KBM-7 (cell line): ENCODE measurements around the gene OSTF1.

ENCODE experiments used
- DNase-seq: peaks from one replicate; pipeline ENCODE4 v3.0.0-alpha.2; 2015
- in situ Hi-C: fragments of 300-500 bp; cut with MboI; formaldehyde crosslinking; loops from 2 replicates; pipeline ENCODE4 v1.14.3; 2020; ENCODE audit warnings: low sequenced_read_pairs, low pct_unique_long_range_greater_than_20kb, mixed read lengths

The OSTF1 gene

DNA sequence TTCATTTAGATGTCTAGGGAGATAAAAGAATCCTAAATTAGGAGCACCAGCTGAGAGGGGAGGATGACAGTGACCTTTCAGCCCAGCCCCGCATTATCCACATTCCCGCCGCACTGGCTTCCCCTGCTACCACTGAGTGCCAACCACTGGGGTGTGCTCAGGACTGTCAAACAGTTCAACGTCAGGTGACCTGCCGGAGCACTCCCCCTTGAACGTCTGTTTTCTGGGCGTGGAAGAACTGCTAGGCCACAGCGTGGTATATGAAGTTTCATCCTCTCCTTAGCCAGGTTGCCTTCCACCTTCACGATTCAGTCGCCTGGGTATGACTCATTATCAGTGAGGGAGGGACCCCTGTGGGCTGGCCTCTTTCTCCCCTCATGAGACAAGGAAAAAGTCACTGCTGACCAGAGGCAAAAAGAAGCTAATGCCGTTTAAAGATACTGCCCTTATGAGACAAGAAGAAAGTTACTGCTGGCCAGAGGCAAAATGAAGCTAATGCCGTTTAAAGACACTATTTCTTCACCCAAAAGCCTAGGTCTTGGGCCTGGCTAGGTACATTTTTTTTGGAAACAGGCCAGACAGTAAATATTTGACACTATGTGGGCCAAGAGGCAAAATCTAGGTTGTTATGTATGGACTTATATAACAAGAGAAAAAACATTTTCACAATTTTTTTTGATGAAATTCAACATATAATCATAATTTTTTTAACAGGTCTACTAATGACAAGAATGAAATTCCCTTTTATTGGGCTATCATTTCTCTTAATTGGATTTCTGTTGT is 4.9 kb upstream of the OSTF1 start:
- in situ Hi-C loops, result no loop called here
- DNase-seq, result no peak

DNA sequence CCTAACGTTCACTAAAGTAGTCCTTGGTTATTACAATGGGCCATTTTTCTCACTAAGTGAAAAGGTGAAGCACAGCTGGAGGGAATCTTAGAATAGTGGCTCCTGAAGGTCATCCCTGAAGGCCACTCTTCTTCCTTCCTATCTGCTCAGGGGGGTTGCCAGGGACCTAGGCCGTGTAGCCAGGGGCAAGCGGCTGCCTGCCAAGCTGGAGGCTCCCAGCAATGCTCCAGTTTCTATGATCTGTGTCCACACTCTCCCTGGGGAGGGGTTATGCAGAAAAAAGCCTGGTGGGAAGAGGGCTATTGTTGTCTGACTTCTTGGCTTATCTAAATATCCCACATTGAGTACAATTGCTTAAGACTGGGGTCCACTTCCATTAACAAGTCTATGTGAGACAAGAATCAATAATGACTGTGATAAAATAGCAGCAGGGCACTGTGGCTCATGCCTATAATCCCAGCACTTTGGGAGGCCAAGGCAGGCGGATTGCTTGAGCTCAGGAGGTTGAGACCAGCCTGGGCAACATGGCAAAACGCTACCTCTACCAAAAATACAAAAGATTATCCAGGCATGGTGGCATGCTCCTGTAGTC is 4.1 kb upstream of the OSTF1 start:
- DNase-seq, result no peak
- in situ Hi-C loops, result no loop called here

DNA sequence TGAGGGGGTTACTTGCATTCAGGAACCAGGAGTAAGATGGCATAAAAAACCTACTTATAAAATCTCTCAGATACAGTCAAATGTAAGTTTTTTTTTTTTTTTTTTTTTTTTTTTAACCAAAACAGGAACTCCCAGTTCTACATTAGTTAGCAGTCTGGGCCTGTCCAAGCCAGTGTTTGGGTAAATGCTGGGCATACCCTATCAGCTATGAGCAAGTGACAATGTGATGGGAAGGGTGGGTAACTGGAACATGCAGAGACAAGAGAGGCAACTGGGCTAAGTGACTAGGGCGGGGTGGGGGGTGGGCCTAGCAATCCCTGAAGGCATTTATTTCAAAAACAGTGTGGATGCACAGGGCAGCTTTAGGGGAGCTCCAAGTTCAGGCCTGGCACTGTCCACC is 2.7 kb upstream of the OSTF1 start:
- in situ Hi-C loops, result no loop called here
- DNase-seq, result peak; percentile 38

DNA sequence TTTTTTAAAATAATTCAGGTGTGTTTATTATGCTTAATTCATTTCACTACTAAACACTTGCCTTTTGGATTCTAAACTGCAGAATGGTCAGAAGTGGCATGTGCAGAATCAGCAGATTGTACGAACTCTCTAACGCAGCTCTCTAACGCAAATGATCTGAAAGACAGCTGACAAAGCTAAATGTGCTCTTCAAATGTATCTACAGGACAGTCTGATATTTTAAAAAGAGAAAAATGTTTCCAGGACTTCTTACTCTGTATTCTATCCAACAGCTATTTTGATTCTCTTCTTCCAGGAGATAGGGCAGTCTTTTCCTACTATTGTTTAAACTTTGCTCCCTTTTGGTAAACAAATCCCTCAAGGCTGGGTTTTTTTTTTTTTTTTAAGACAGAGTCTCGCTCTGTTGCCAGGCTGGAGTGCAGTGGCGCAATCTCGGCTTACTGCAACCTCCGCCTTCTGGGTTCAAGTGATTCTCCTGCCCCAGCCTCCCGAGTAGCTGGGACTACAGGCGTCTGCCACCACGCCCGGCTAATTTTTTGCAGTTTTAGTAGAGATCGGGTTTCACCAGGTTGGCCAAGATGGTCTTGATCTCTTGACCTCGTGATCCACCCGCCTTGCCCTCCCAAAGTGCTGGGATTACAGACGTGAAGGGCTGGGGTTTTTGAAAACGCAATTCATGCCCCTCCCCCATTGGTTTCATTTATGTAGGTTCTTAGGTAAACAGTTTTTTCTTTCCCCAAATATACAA is 1.6 kb upstream of the OSTF1 start:
- in situ Hi-C loops, result no loop called here
- DNase-seq, result no peak

DNA sequence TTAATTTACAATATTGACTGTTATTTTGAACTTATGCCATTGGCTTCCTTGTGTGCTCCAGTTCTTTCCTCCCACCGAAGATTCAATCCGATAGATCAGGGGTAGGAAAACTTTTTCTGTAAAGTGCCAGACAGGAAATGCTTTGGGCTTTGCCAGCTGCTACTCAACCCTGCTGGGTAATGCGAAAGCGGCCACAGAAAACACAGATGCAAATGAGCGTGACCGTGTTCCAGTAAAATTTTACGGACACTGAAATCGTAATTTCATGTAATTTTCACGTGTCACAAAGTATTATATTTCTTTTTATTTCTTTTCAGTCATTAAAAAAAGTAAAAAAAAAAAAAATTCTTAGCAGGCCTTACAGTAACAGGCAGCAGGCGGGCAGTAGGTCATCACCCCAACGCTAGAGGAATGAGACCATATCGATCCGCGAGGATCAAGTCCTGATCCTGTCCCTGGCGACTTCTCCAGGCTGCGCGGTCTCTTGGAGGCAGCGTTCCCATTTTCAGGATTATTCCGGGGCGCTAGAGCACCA is 958 bp upstream of the OSTF1 start:
- in situ Hi-C loops, result no loop called here
- peak; percentile 60 for DNase-seq

DNA sequence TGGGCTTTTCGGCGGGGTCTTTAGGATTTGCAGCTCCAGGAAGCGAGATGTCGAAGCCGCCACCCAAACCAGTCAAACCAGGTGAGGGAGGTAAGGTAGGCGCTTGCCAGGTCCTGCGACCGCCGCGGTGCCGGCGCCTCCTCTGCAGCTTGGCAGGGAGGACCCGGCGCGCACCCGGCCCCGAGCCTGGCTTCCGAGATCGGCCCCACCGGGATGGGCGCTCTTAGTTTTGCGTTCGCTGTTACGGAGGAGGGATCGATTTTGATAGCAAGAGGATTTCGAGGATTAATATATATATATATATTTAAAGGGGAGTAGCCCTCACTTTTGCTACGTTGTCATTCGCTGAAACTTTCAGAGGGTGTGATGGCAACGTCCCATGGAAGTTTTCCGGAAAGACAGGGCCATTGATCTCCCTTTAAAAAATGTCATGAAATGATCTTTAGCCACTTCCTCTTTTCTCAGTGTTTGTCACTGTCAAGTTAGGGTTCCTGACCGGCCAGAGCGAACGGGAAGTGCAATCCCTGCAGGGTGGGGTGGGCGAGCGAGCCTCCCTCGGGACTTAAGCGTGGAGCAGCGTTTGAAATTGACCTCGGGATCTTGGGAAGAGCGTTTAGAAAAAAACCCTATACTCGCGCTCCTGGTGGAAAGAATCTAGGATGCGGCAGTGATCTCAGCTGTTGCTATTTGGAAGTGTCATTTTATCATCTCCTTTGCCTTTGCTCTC is 495 bp downstream of the OSTF1 start:
- DNase-seq, result peak; percentile 83
- in situ Hi-C loops, result no loop called here

DNA sequence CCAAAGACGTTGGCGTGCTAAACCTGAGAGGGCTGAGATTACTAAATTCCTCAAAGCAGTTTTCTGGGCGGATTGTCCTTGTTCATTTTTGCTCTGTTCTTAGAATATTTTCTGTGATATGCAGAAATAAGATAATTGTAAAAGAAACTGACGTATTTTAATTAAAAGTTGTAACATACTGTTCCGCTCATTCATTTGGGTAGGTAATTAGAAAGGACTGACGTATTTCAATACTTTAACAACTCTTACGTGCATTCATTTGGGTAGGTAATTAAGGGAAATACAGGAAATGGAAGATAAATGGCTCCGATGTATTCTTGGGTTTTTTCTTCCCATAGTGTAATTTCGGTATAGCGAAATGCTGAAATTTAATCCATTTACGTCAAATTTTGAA is 1.1 kb downstream of the OSTF1 start:
- in situ Hi-C loops, result no loop called here
- no peak for DNase-seq

DNA sequence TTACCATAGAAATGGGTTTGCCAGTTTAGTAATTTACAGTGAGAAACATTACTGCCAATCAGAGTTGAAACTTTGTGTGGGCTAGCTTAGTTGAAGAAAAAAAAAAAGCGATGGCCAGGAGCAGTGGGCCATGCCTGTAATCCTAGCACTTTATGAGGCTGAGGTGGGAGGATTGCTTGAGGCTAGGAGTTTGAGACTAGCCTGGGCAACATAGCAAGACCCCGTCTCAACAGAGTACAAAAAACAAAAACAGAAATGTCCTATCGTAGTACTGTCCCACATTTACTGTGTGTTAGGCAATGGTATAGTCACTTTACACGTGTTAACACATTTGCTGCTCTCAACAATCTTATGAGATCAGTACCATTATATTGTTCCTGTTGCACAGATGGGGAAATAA is 2.3 kb downstream of the OSTF1 start:
- DNase-seq, result no peak
- in situ Hi-C loops, result no loop called here

DNA sequence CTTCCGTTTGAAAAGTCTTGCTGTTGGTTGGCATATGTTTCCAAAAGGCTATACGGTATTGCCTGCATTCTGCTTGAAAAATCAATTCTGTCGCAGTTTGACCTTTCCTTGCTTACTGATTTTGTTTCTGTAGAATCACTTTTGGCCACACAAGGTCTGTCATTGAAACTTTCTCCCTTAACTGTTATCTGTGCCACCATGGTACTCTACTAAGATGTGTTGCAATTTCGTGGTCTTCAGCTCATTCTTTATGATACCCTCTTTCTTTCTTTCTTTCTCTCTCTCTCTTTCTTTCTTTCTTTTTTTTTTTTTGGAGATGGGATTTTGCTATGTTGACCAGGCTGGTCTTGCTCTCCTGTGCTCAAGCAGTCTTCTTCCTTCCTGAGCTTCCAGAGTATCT is 4.5 kb downstream of the OSTF1 start:
- in situ Hi-C loops, result no loop called here
- no peak for DNase-seq

DNA sequence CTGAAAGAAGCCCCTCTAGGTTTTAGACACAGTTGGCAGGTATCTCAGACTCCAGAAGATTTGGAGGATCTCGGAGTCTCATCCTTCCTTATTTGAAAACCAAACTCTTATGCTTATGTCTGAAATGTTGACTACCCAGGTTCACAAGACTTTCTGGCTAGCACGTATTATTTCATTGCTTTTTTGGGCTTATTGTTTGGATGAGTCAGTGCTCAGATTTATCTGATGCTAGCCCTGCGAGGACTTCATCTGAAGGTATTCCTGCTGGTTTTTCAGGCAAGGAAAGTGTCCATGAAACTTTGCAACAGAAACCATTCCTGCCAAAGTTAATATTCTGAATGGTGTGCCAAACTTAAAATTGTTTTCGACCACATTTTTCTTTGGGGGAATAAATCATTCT is 8.5 kb downstream of the OSTF1 start:
- in situ Hi-C loops, result no loop called here
- DNase-seq, result no peak

DNA sequence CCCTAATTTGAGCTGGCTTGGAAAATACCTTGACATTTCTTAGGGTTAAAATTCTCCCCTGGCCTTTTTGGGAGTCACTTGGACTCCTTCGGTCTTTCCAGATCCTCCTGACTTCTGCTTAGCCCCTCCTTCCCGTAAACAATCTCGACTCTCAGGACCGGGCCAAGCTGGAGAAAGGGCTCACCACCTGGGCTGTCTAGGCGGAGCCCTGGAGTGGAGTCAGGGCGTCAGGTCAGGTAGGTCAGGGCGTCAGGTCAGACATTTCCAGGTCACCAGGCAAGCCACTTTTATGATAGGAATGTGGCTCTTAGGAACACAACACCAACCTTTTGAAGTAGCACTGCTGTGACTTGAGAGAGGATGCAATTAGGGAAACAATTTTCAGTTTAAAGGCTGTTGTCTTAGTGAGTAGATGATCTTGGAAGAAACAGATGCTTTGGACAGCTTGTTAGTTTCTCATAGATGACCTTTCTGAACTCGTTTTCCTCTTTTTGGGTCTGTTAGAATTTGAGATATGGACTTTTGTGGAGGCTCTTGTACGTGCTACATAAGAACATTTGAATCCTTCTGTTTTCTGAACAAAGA is 12.8 kb downstream of the OSTF1 start:
- no peak for DNase-seq
- in situ Hi-C loops, result no loop called here

DNA sequence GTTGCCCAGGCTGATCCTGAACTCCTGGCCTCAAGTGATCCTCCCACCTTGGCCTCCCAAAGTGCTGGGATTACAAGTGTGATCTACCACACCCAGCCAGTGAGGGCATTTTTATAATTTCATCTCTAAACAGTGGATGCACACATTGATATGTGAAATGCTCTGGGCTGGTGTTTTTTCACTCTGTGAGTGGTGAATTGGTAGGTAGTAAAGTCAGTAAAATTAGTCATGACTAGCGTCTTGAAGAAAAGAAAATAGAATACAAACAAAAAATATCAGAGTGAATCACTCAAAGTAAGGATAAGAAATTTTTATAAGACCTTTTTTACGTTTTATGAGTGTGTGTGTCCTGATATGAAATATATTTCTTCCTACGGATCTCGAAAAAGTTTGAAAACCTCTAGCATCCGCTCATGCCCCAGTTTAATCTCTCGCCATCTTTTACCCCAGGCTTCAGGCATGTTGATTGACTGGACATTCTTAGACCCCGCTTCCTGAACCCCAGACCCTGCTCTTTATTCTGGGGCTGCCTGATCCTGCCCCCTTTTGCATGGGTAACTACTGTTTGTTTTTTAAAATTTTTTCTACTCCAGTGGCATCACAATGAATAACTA is 14.0 kb downstream of the OSTF1 start:
- no peak for DNase-seq
- in situ Hi-C loops, result no loop called here

DNA sequence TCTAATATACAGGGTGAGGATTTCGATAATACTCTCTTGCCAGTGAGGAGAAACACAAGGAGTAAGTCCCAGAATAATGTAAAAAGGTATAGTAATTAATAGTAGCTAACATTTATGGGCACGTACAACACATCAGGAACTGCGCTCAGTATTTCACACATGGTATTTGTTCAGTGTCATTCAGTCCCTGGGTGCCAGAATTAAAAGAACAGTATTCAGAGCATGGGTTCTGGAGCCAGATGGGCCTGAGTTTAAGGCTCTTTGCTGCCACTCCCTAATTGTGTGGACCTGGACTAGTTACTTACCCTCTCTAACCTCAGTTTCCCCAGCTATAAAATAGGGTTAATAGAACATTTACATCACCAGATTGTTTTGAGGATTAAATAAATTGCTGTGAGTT is 16.3 kb downstream of the OSTF1 start:
- in situ Hi-C loops, result no loop called here
- DNase-seq, result no peak

DNA sequence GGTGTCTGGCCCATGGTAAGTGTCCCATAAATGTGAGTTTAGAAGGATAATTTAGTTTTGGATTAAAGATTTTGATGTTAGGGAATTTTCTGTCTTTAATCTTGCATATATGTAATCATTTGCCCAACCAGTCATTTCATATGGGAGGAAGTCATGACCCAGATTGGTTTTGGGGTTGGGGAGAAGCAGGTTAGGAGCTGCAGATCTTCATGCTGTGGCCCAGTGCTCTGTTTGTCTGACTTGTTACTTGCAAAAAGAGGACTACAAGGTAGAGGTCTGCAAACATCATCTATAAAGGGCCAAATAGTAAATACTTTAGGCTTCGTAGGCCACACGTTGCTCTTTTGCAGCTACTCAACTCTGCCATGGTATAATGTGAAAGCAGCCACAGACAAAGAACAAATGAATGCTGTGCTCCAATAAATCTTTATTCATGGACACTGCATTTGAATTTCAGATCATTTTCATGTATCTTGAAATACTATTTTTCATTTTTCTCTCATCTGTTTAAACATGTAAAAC is 16.8 kb downstream of the OSTF1 start:
- in situ Hi-C loops, result no loop called here
- no peak for DNase-seq

DNA sequence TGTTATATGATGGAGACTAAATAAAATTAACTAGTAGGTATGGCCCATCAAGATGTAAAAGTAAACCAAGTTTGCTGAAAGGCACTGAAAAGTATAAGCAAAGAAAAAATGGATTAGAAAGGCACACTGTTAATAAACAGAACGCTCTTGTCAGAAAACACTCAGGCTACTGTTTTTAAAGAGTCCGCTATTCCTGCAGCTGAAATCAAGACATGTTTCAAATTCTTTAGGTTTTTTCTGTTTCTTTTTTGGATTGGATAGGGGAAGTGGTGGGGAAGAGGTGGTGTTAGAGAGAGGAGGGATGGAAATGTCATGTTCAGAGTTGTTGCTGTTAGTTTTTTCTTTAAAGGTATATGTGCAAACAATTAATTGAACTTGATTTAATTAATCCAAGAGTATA is 17.5 kb downstream of the OSTF1 start:
- in situ Hi-C loops, result no loop called here
- no peak for DNase-seq

DNA sequence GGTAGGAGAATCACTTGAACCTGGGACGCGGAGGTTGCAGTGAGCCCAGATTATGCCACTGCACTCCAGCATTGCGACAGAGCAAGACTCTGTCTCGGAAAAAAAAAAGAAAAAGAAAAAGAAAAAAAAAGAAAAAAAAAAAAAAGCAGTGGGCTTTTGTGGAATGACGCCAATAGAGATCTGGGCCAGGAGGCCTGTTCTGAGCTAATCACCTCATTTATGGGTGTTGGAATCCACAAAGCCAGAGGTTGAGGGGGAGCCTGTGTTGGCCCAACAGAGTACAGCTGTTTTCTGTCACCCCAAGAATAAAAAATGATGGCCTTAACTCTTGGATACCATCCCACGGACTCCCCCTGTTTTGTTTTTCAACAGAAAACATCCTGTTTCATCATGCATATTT is 18.5 kb downstream of the OSTF1 start:
- no peak for DNase-seq
- in situ Hi-C loops, result no loop called here

DNA sequence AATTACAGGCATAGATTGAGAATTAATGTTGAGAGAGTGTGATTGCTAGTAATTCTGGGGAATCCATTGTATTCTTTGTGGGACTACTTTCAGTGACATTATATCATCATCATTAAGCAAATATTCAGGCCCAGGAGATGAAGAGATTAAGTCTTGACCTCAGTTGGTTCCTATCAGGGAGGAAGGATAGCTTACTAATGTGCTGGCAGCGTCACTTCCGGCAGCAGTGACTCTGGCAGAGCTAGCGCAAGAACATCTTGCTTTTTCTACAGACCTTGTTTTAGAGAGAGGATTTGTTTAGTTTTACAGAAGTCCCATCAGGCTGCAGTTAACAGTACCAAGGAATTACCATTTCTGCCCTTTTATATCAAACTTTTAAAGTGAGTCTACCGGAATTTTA is 20.3 kb downstream of the OSTF1 start:
- peak; percentile 16 for DNase-seq
- in situ Hi-C loops, result no loop called here

DNA sequence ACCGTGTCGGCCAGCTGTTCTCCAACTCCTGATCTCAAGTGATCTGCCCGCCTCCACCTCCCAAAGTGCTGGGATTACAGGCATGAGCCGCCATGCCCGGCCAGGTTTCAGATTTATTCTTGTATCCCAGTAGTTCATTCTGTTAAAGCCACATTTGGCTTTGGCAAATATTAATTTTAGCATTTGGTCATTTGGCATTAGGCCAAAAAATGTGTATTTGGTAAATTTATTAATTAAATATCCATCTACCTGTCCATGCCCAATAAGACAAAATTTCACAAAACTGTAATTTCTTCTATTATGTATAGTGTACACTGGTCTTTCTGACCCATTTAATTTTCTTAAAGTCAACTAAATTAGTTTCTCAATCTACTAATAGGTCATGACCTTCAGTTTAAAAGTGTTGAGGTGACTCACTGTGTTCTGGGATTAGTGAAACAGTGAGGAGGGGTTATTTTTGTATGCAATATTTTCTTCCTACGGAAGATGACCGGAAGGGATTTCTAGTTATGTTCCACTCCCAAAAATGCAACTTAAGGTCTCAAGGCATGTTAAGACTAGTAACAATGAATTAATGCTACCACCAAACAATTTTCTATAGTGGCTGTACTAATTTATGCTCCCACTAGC is 21.0 kb downstream of the OSTF1 start:
- in situ Hi-C loops, result no loop called here

More for the DNA sequence above, 21.0 kb downstream of the OSTF1 start:
- DNase-seq, result no peak
